GM23338 (cell line): ENCODE data around the gene EGR2. TPM values are rescaled to one million over a fixed set of nuclear protein-coding genes. Genes with fewer than 3 reads are reported as not detected.

Experiments used
- ATAC-seq: fragments of 200-7000 bp; cut with Tn5 transposase; 3 replicates; pipeline ENCODE4 v1.9.1; 2020
- DNase-seq: peaks from one replicate; pipeline ENCODE4 v3.0.0-alpha.2; 2015; ENCODE audit warnings: low spot score
- H2AFZ ChIP-seq: fragments of 200-600 bp; sonication (generic); 2 replicates; pipeline ENCODE4 v1.8.0; 2016; ENCODE audit warnings: antibody characterized with exemption, mild to moderate bottlenecking, moderate library complexity
- H3F3A ChIP-seq: fragments of 200-600 bp; sonication (generic); replicated peaks from 2 replicates; pipeline ENCODE4 v1.8.0; 2017; ENCODE audit warnings: antibody characterized with exemption, mixed run types, low read depth
- H3K27ac ChIP-seq: fragments of 200-600 bp; sonication (generic); 2 replicates; pipeline ENCODE4 v1.6.1; 2016; ENCODE audit warnings: low read depth
- H3K27me3 ChIP-seq: fragments of 200-600 bp; sonication (generic); 2 replicates; pipeline ENCODE4 v1.8.0; 2016; ENCODE audit warnings: mild to moderate bottlenecking, mixed run types, moderate library complexity; ENCODE audit not compliant: insufficient read depth
- H3K36me3 ChIP-seq: fragments of 200-600 bp; sonication (generic); 2 replicates; pipeline ENCODE4 v1.8.0; 2016; ENCODE audit warnings: mild to moderate bottlenecking; ENCODE audit not compliant: insufficient read depth
- H3K4me1 ChIP-seq: fragments of 200-600 bp; sonication (generic); 2 replicates; pipeline ENCODE4 v1.8.0; 2016; ENCODE audit warnings: mild to moderate bottlenecking, moderate library complexity; ENCODE audit not compliant: insufficient read depth
- H3K4me2 ChIP-seq: fragments of 200-600 bp; sonication (generic); 2 replicates; pipeline ENCODE4 v1.7.1; 2017; ENCODE audit warnings: mixed run types
- H3K4me3 ChIP-seq: fragments of 200-600 bp; sonication (generic); 2 replicates; pipeline ENCODE4 v1.6.1; 2016; ENCODE audit warnings: mixed run types
- H3K79me2 ChIP-seq: fragments of 200-600 bp; sonication (generic); replicated peaks from 2 replicates; pipeline ENCODE4 v1.8.0; 2017; ENCODE audit warnings: mild to moderate bottlenecking; ENCODE audit not compliant: insufficient read depth
- H3K9me2 ChIP-seq: fragments of 200-600 bp; sonication (generic); 2 replicates; pipeline ENCODE4 v1.8.0; 2017; ENCODE audit not compliant: insufficient read depth
- H4K20me1 ChIP-seq: fragments of 200-600 bp; sonication (generic); replicated peaks from 2 replicates; pipeline ENCODE4 v1.8.0; 2017; ENCODE audit warnings: mild to moderate bottlenecking; ENCODE audit not compliant: insufficient read depth
- H3K27ac Mint-ChIP-seq: 2 replicates; pipeline ENCODE4 v1.8.0; 2020; ENCODE audit warnings: inconsistent platforms, mild to moderate bottlenecking, moderate library complexity, mixed read lengths
- H3K27me3 Mint-ChIP-seq: 3 replicates; pipeline ENCODE4 v1.8.0; 2022; ENCODE audit warnings: low read depth, mild to moderate bottlenecking, moderate library complexity, mixed read lengths, inconsistent platforms; ENCODE audit not compliant: insufficient read depth, poor library complexity
- H3K36me3 Mint-ChIP-seq: 3 replicates; pipeline ENCODE4 v1.8.0; 2021; ENCODE audit warnings: low read depth, mild to moderate bottlenecking, inconsistent platforms, moderate library complexity, mixed read lengths
- H3K4me1 Mint-ChIP-seq: 3 replicates; pipeline ENCODE4 v1.8.0; 2020; ENCODE audit warnings: mild to moderate bottlenecking, inconsistent platforms, mixed read lengths
- H3K4me3 Mint-ChIP-seq: 3 replicates; pipeline ENCODE4 v1.8.0; 2021; ENCODE audit warnings: moderate library complexity, mild to moderate bottlenecking, inconsistent platforms, mixed read lengths
- H3K9me3 Mint-ChIP-seq: 3 replicates; pipeline ENCODE4 v1.8.0; 2020; ENCODE audit warnings: moderate library complexity, mild to moderate bottlenecking, inconsistent platforms, mixed read lengths
- EZH2 ChIP-seq: fragments of 200-600 bp; sonication (generic); IDR thresholded peaks from one replicate; pipeline ENCODE4 v1.8.0; 2017; ENCODE audit warnings: antibody characterized with exemption, mild to moderate bottlenecking, low read depth; ENCODE audit not compliant: unreplicated experiment
- JUNB ChIP-seq: IDR thresholded peaks from one replicate; pipeline ENCODE4 v1.6.1; 2016; ENCODE audit warnings: antibody characterized with exemption; ENCODE audit not compliant: unreplicated experiment
- NANOG ChIP-seq: IDR thresholded peaks from 2 replicates; pipeline ENCODE4 v1.6.1; 2016; ENCODE audit warnings: antibody characterized with exemption, borderline replicate concordance
- POLR2AphosphoS5 ChIP-seq: IDR thresholded peaks from 2 replicates; pipeline ENCODE4 v1.6.1; 2016; ENCODE audit warnings: antibody characterized with exemption, low read depth
- STAT1 ChIP-seq: IDR thresholded peaks from one replicate; pipeline ENCODE4 v1.6.1; 2016; ENCODE audit warnings: antibody characterized with exemption; ENCODE audit not compliant: unreplicated experiment
- ZNF331 ChIP-seq: fragments of 250-450 bp; sonication (Bioruptor Pico); IDR thresholded peaks from 2 replicates; pipeline ENCODE4 v1.5.0; 2020; ENCODE audit warnings: low read depth, mild to moderate bottlenecking, moderate library complexity
- polyA plus RNA-seq: library from polyadenylated mRNA; unstranded; fragments of >200 nt; fragmentation: Nextera tagmentation; extraction: Ambion mirVana; gene quantifications from 2 replicates; pipeline ENCODE4 v1.2.1, GENCODE V29; 2016
- total RNA-seq: library from RNA; depleted of rRNA; stranded (reverse); fragments of >200 nt; shearing (Covaris generic); gene quantifications from 2 replicates; pipeline ENCODE4 v1.2.3, GENCODE V29; 2014
- TF ChIP-seq, protein P1 (sequence below): IDR thresholded peaks from one replicate; pipeline ENCODE4 v1.6.1; 2018; ENCODE audit warnings: antibody characterized with exemption; ENCODE audit not compliant: unreplicated experiment
- TF ChIP-seq, protein P2 (sequence below), 2 experiments: fragments of 200-600 bp in 1 of 2; sonication (generic) in 1 of 2; conservative IDR thresholded peaks; 2 replicates each; pipeline versions ENCODE4 v1.5.1 to v1.6.1; 2016 to 2017; ENCODE audit warnings: antibody characterized with exemption in 2 of 2, low read depth in 2 of 2, mild to moderate bottlenecking in 2 of 2, moderate library complexity in 1 of 2
- TF ChIP-seq, protein P3 (sequence below): IDR thresholded peaks from 2 replicates; pipeline ENCODE4 v1.6.1; 2016; ENCODE audit warnings: antibody characterized with exemption

EGR2 gene
- total and polyA plus RNA-seq, 2 experiments from 2014 or later, result 2.3 to 3.5 TPM

DNA sequence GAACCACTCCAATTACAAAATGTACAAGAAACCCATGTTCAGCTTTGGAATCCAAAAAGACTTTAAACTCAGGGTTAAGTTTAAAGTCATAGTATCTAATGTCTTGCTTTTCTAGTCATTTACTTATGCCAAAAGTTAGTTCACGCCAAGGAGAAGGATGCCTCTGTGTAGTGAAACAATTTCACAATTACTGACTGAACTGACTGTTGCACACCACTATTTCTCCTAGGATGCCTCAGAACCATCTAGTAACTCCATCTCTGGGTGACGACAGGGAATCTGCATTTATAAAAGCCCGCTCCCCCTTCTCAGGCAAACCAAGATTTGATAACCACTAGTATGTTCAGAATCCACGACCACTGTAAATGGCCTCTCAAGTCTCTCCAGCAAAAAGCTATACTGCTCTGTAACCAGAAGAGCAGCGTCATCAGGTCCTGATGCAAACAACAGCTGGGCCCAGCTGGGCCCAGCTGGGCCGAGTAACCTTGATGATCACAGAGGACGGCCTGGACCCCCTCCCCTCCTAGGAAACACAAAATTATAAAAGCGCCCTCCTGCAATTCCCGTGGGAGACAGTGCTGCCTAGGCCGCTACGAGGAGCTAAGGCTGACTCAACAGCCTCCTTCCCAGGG lies 12.3 kb downstream of the EGR2 start:
- no peak for DNase-seq
- Mint-ChIP-seq H3K9me3 (no peaks in the 10 kb centered on the region), H3K4me1 (peaks cover 43% of the 10 kb centered on the region), H3K27ac (peak overlapping the region; percentile 99), H3K4me3 (peak overlapping the region; percentile 93), H3K27me3 (peaks cover 6% of the 10 kb centered on the region), H3K36me3 (peaks cover 11% of the 10 kb centered on the region; the same call in 2 of the 3 replicates)
- peak; percentile 8 for ATAC-seq
- Histone ChIP-seq H3K9me2 (no peaks in the 10 kb centered on the region), H3K36me3 (peaks cover 7% of the 10 kb centered on the region; the same call in 1 of the 2 replicates), H3K27ac (peak overlapping the region; percentile 51), H3K79me2 (peaks cover 33% of the 10 kb centered on the region), H3K4me2 (peak overlapping the region; percentile 92), H3K27me3 (no peaks in the 10 kb centered on the region), H3F3A (0 out of 2 replicates have a peak, but pooled peaks cover 5% of the 10 kb centered on the region), H3K4me1 (peaks cover 30% of the 10 kb centered on the region), H4K20me1 (peaks cover 29% of the 10 kb centered on the region), H2AFZ (peak overlapping the region; percentile 72; the same call in 1 of the 2 replicates), H3K4me3 (peak overlapping the region; percentile 87)
- TF ChIP-seq EZH2 (no peak), STAT1 (no peak)
- TF ChIP-seq, protein P1, sequence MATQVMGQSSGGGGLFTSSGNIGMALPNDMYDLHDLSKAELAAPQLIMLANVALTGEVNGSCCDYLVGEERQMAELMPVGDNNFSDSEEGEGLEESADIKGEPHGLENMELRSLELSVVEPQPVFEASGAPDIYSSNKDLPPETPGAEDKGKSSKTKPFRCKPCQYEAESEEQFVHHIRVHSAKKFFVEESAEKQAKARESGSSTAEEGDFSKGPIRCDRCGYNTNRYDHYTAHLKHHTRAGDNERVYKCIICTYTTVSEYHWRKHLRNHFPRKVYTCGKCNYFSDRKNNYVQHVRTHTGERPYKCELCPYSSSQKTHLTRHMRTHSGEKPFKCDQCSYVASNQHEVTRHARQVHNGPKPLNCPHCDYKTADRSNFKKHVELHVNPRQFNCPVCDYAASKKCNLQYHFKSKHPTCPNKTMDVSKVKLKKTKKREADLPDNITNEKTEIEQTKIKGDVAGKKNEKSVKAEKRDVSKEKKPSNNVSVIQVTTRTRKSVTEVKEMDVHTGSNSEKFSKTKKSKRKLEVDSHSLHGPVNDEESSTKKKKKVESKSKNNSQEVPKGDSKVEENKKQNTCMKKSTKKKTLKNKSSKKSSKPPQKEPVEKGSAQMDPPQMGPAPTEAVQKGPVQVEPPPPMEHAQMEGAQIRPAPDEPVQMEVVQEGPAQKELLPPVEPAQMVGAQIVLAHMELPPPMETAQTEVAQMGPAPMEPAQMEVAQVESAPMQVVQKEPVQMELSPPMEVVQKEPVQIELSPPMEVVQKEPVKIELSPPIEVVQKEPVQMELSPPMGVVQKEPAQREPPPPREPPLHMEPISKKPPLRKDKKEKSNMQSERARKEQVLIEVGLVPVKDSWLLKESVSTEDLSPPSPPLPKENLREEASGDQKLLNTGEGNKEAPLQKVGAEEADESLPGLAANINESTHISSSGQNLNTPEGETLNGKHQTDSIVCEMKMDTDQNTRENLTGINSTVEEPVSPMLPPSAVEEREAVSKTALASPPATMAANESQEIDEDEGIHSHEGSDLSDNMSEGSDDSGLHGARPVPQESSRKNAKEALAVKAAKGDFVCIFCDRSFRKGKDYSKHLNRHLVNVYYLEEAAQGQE, result no peak
- TF ChIP-seq, protein P2, sequence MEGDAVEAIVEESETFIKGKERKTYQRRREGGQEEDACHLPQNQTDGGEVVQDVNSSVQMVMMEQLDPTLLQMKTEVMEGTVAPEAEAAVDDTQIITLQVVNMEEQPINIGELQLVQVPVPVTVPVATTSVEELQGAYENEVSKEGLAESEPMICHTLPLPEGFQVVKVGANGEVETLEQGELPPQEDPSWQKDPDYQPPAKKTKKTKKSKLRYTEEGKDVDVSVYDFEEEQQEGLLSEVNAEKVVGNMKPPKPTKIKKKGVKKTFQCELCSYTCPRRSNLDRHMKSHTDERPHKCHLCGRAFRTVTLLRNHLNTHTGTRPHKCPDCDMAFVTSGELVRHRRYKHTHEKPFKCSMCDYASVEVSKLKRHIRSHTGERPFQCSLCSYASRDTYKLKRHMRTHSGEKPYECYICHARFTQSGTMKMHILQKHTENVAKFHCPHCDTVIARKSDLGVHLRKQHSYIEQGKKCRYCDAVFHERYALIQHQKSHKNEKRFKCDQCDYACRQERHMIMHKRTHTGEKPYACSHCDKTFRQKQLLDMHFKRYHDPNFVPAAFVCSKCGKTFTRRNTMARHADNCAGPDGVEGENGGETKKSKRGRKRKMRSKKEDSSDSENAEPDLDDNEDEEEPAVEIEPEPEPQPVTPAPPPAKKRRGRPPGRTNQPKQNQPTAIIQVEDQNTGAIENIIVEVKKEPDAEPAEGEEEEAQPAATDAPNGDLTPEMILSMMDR (conservative IDR thresholded peaks at IDR 0.05; ENCODE audit: low read depth in 2 of 2), result no peak
- TF ChIP-seq, protein P3, sequence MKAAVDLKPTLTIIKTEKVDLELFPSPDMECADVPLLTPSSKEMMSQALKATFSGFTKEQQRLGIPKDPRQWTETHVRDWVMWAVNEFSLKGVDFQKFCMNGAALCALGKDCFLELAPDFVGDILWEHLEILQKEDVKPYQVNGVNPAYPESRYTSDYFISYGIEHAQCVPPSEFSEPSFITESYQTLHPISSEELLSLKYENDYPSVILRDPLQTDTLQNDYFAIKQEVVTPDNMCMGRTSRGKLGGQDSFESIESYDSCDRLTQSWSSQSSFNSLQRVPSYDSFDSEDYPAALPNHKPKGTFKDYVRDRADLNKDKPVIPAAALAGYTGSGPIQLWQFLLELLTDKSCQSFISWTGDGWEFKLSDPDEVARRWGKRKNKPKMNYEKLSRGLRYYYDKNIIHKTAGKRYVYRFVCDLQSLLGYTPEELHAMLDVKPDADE, result no peak

DNA sequence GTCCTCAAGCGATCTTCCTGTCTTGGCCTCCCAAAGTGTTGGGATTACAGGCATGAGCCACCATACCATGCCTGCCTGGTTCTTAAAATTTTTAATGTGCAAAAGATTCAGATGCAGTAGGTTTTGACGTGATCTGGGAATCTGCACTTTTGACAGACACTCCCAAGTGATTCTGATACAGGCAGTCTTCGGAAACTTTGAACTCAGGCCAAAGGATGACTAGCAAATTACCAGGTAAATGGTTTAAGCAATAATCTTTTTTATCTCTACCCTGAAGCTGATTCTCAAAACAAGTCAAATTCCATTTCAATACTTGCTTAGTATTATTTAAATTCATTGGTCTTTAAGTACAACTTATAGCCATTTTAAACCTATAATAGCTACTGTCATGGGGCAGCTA lies 14.3 kb downstream of the EGR2 start:
- Histone ChIP-seq H3K36me3 (no peaks in the 10 kb centered on the region), H3F3A (0 out of 2 replicates have a peak, but pooled peaks cover 5% of the 10 kb centered on the region), H3K4me3 (no peak overlapping the region), H2AFZ (no peak overlapping the region), H3K4me2 (no peak overlapping the region), H3K79me2 (peaks cover 14% of the 10 kb centered on the region), H3K27me3 (no peaks in the 10 kb centered on the region), H3K4me1 (peaks cover 32% of the 10 kb centered on the region), H3K9me2 (no peaks in the 10 kb centered on the region), H4K20me1 (peaks cover 9% of the 10 kb centered on the region), H3K27ac (no peak overlapping the region)
- peaks cover 4% of the 10 kb centered on the region; the same call in 2 of the 3 replicates for H3K36me3 Mint-ChIP-seq
- DNase-seq, result no peak
- no peak overlapping the region for H3K27ac Mint-ChIP-seq
- H3K4me1 Mint-ChIP-seq, result peaks cover 41% of the 10 kb centered on the region
- no peak overlapping the region for H3K4me3 Mint-ChIP-seq
- no peak for ATAC-seq
- H3K9me3 Mint-ChIP-seq, result no peaks in the 10 kb centered on the region
- peaks cover 6% of the 10 kb centered on the region for H3K27me3 Mint-ChIP-seq
- TF ChIP-seq, protein P3, result no peak
- TF ChIP-seq ZNF331 (CRISPR knock-in tag), result no peak
- TF ChIP-seq POLR2AphosphoS5, result no peak
- TF ChIP-seq STAT1, result no peak
- no peak for TF ChIP-seq NANOG
- no peak for TF ChIP-seq EZH2
- TF ChIP-seq JUNB, result no peak
